K562 (cell line): Measurements from ENCODE around the gene SMARCA4.

Source experiments
- BRCA1 ChIP-seq, 2 experiments: fragments of 450-650 bp in 1 of 2; sonication (generic) in 1 of 2; formaldehyde crosslinking in 1 of 2; IDR thresholded peaks; 2 replicates each; pipeline versions ENCODE4 v1.5.0 to v1.6.1; 2017 to 2020; ENCODE audit warnings: mild to moderate bottlenecking in 1 of 2, missing genetic modification reagents in 1 of 2
- E2F6 ChIP-seq, 2 experiments: IDR thresholded peaks; 2 replicates each; pipeline ENCODE4 v1.6.1; 2011; ENCODE audit warnings: borderline replicate concordance in 1 of 2, control low read depth in 1 of 2, low read depth in 1 of 2, low read length in 1 of 2, mild to moderate bottlenecking in 1 of 2, mixed read lengths in 1 of 2, moderate library complexity in 1 of 2; ENCODE audit not compliant: insufficient read depth in 1 of 2, insufficient read length in 1 of 2, poor library complexity in 1 of 2, severe bottlenecking in 1 of 2; ENCODE audit errors: extremely low read depth in 1 of 2
- EP300 ChIP-seq: IDR thresholded peaks from 2 replicates; pipeline ENCODE4 v1.6.1; 2012; ENCODE audit warnings: low read length, improper control_type of control experiment
- FOS ChIP-seq: IDR thresholded peaks from 3 replicates; pipeline ENCODE4 v1.6.1; 2011; ENCODE audit not compliant: insufficient read length; ENCODE audit errors: extremely low read depth
- PTTG1 ChIP-seq: fragments of 450-650 bp; IDR thresholded peaks from 2 replicates; pipeline ENCODE4 v1.6.1; 2016; ENCODE audit warnings: low read depth, mild to moderate bottlenecking, missing genetic modification characterization, missing compliant biosample characterization
- RNF2 ChIP-seq: sonication (generic); IDR thresholded peaks from 2 replicates; pipeline ENCODE4 v1.6.1; 2016
- SP2 ChIP-seq: IDR thresholded peaks from 2 replicates; pipeline ENCODE4 v1.6.1; 2011; ENCODE audit warnings: mild to moderate bottlenecking, low read depth, low read length, moderate library complexity; ENCODE audit not compliant: poor library complexity, severe bottlenecking; ENCODE audit errors: extremely low read depth
- SRF ChIP-seq, 2 experiments: fragments of 250-450, 450-650 bp in 1 of 2; sonication (Bioruptor Pico) in 1 of 2; sonication (generic) in 1 of 2; formaldehyde crosslinking; IDR thresholded peaks; 2 replicates each; pipeline versions ENCODE4 v1.5.0 to v1.5.1; 2020 to 2022; ENCODE audit warnings: mild to moderate bottlenecking in 1 of 2, missing genetic modification reagents in 1 of 2
- ZNF184 ChIP-seq: sonication (generic); formaldehyde crosslinking; IDR thresholded peaks from 2 replicates; pipeline ENCODE4 v1.5.0; 2020; ENCODE audit warnings: missing genetic modification reagents
- TF ChIP-seq, protein P1 (sequence below): fragments of 450-650 bp; conservative IDR thresholded peaks from 2 replicates; pipeline ENCODE4 v1.6.1; 2016; ENCODE audit warnings: missing genetic modification characterization, low read depth, mild to moderate bottlenecking, missing compliant biosample characterization, moderate library complexity
- TF ChIP-seq, protein P2 (sequence below): sonication (generic); formaldehyde crosslinking; IDR thresholded peaks from 2 replicates; pipeline ENCODE4 v1.9.0; 2022; ENCODE audit warnings: mild to moderate bottlenecking, missing genetic modification reagents

DNA sequence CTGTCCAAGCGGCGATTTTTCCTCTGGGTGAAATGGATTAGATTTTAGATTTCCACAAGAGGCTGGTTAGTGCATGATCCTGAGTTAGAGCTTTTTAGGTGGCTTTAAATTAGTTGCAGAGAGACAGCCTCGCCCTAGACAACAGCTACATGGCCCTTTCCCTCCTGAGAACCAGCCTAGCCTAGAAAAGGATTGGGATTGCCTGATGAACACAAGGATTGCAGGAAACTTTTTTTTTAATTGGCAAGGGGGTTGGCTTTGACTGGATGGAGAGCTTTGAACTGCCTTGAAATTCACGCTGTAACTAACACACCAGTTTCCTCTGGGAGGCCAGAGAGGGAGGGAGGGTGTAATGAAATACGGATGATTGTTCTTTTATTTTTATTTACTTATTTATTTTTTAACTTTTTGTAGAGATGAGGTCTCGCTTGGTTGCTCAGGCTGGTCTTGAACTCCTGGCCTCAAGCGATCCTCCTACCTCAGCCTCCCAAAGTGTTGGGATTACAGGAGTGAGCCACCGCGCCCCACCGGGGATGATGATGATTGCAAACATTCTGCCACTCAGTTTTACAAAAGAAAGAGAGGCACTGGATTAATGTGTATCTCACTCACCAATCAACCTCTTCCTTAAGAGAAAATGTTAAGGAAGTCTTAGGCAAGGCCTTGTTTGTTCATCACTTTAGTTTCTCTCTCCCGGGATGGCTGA, 130.3 kb downstream of the SMARCA4 start:
- no peak for TF ChIP-seq E2F6 (IDR thresholded peaks at IDR 0.05; ENCODE audit: borderline replicate concordance in 1 of 2, extremely low read depth in 1 of 2, insufficient read depth in 1 of 2, insufficient read length in 1 of 2, low read depth in 1 of 2, low read length in 1 of 2, poor library complexity in 1 of 2, severe bottlenecking in 1 of 2)
- TF ChIP-seq BRCA1 (IDR thresholded peaks at IDR 0.05): no peak
- no peak for TF ChIP-seq BRCA1 (CRISPR knock-in tag; IDR thresholded peaks at IDR 0.05)
- no peak for TF ChIP-seq ZNF184 (CRISPR knock-in tag)
- TF ChIP-seq FOS: no peak
- no peak for TF ChIP-seq RNF2
- no peak for TF ChIP-seq PTTG1 (tag)
- TF ChIP-seq, protein P1, sequence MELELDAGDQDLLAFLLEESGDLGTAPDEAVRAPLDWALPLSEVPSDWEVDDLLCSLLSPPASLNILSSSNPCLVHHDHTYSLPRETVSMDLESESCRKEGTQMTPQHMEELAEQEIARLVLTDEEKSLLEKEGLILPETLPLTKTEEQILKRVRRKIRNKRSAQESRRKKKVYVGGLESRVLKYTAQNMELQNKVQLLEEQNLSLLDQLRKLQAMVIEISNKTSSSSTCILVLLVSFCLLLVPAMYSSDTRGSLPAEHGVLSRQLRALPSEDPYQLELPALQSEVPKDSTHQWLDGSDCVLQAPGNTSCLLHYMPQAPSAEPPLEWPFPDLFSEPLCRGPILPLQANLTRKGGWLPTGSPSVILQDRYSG (tag): no peak
- TF ChIP-seq SP2: no peak
- TF ChIP-seq, protein P2, sequence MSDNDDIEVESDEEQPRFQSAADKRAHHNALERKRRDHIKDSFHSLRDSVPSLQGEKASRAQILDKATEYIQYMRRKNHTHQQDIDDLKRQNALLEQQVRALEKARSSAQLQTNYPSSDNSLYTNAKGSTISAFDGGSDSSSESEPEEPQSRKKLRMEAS (CRISPR knock-in tag): no peak
- TF ChIP-seq SRF (CRISPR knock-in tag; IDR thresholded peaks at IDR 0.05): no peak
- no peak for TF ChIP-seq EP300
